ENCODE results near the gene PLEKHA4.
"Not testable (repeated sequence)": the region's sequence is repeated elsewhere in the genome, so short reads cannot be mapped to it uniquely, and the experiment has no call there.

PLEKHA4 gene

GRCh38 chr19:48874303-48875135 is 6.1 kb upstream of the PLEKHA4 start:
- no peak overlapping the region for H2AFZ ChIP-seq (ENCODE audit: low read length, unreplicated experiment)
- H3K27ac ChIP-seq (ENCODE audit: low read depth, low read length) = peak overlapping the region; percentile 98
- H3K4me3 ChIP-seq (ENCODE audit: low read depth, low read length) = peak overlapping the region; percentile 87
- H3K4me1 ChIP-seq (ENCODE audit: control insufficient read depth, insufficient read depth, low read length, unreplicated experiment) = peaks cover 6% of the 10 kb centered on the region
- peaks cover 35% of the 10 kb centered on the region for H3K79me2 ChIP-seq (ENCODE audit: control insufficient read depth, insufficient read depth, low read length, unreplicated experiment)
- peaks cover 28% of the 10 kb centered on the region for H3K36me3 ChIP-seq (ENCODE audit: insufficient read depth, low read length)
- no peaks in the 10 kb centered on the region for H3K27me3 ChIP-seq (ENCODE audit: insufficient read depth, low read length)

- peak overlapping the region; percentile 87 for H3K4me3 ChIP-seq (ENCODE audit: low read depth, low read length)
- H3K27me3 ChIP-seq (ENCODE audit: insufficient read depth, low read length) = no peaks in the 10 kb centered on the region
- no peak overlapping the region for H2AFZ ChIP-seq (ENCODE audit: low read length, unreplicated experiment)
- H3K27ac ChIP-seq (ENCODE audit: low read depth, low read length) = peak overlapping the region; percentile 98
- H3K79me2 ChIP-seq (ENCODE audit: control insufficient read depth, insufficient read depth, low read length, unreplicated experiment) = peaks cover 35% of the 10 kb centered on the region
- H3K4me1 ChIP-seq (ENCODE audit: control insufficient read depth, insufficient read depth, low read length, unreplicated experiment) = peaks cover 11% of the 10 kb centered on the region
- peaks cover 27% of the 10 kb centered on the region for H3K36me3 ChIP-seq (ENCODE audit: insufficient read depth, low read length)
These were observed 5.3 kb upstream of the PLEKHA4 start for GRCh38 chr19:48873476-48874302.

GRCh38 chr19:48872884-48873475 is 4.6 kb upstream of the PLEKHA4 start:
- peak overlapping the region; percentile 87 for H3K4me3 ChIP-seq (ENCODE audit: low read depth, low read length)
- peaks cover 35% of the 10 kb centered on the region for H3K79me2 ChIP-seq (ENCODE audit: control insufficient read depth, insufficient read depth, low read length, unreplicated experiment)
- H3K27ac ChIP-seq (ENCODE audit: low read depth, low read length) = peak overlapping the region; percentile 98
- no peaks in the 10 kb centered on the region for H3K27me3 ChIP-seq (ENCODE audit: insufficient read depth, low read length)
- H3K36me3 ChIP-seq (ENCODE audit: insufficient read depth, low read length) = peaks cover 24% of the 10 kb centered on the region
- peaks cover 14% of the 10 kb centered on the region for H3K4me1 ChIP-seq (ENCODE audit: control insufficient read depth, insufficient read depth, low read length, unreplicated experiment)
- no peak overlapping the region for H2AFZ ChIP-seq (ENCODE audit: low read length, unreplicated experiment)

- Histone ChIP-seq H3K4me3 (ENCODE audit: low read depth, low read length) (peak within 1 kb of the TSS; percentile 87), H3K36me3 (ENCODE audit: insufficient read depth, low read length) (peaks cover 24% of the 10 kb centered on the region), H3K27me3 (ENCODE audit: insufficient read depth, low read length) (no peaks in the 10 kb centered on the region), H2AFZ (ENCODE audit: low read length, unreplicated experiment) (no peak within 1 kb of the TSS), H3K79me2 (ENCODE audit: control insufficient read depth, insufficient read depth, low read length, unreplicated experiment) (peaks cover 35% of the 10 kb centered on the region), H3K4me1 (ENCODE audit: control insufficient read depth, insufficient read depth, low read length, unreplicated experiment) (peaks cover 14% of the 10 kb centered on the region), H3K27ac (ENCODE audit: low read depth, low read length) (peak within 1 kb of the TSS; percentile 98)
These were observed 3.9 kb upstream of the PLEKHA4 start, which contains the start of gene PPP1R15A for GRCh38 chr19:48872182-48872883. Gene PPP1R15A (plus strand): TSS chr19:48872421. CDS start chr19:48873234, 813 bp downstream.

- not testable (repeated sequence) for H3K27me3 ChIP-seq (ENCODE audit: insufficient read depth, low read length); H3K27ac ChIP-seq (ENCODE audit: low read depth, low read length); H2AFZ ChIP-seq (ENCODE audit: low read length, unreplicated experiment); H3K4me3 ChIP-seq (ENCODE audit: low read depth, low read length)
- H3K36me3 ChIP-seq (ENCODE audit: insufficient read depth, low read length) = peaks cover 24% of the 10 kb centered on the region
- H3K79me2 ChIP-seq (ENCODE audit: control insufficient read depth, insufficient read depth, low read length, unreplicated experiment) = peaks cover 42% of the 10 kb centered on the region
- peaks cover 14% of the 10 kb centered on the region for H3K4me1 ChIP-seq (ENCODE audit: control insufficient read depth, insufficient read depth, low read length, unreplicated experiment)
These were observed 3.2 kb upstream of the PLEKHA4 start for GRCh38 chr19:48871471-48872181.

- peaks cover 12% of the 10 kb centered on the region for H3K4me1 ChIP-seq (ENCODE audit: control insufficient read depth, insufficient read depth, low read length, unreplicated experiment)
These were observed 1.6 kb upstream of the PLEKHA4 start for GRCh38 chr19:48870048-48870447.

GRCh38 chr19:48867746-48868113 is 687 bp downstream of the PLEKHA4 start:
- Histone ChIP-seq H3K27me3 (ENCODE audit: insufficient read depth, low read length) (no peaks in the 10 kb centered on the region), H3K79me2 (ENCODE audit: control insufficient read depth, insufficient read depth, low read length, unreplicated experiment) (peaks cover 26% of the 10 kb centered on the region), H3K4me1 (ENCODE audit: control insufficient read depth, insufficient read depth, low read length, unreplicated experiment) (peaks cover 12% of the 10 kb centered on the region), H2AFZ (ENCODE audit: low read length, unreplicated experiment) (peak overlapping the region; percentile 68), H3K4me3 (ENCODE audit: low read depth, low read length) (peak overlapping the region; percentile 97), H3K36me3 (ENCODE audit: insufficient read depth, low read length) (peaks cover 10% of the 10 kb centered on the region; the same call in 1 of the 2 replicates), H3K27ac (ENCODE audit: low read depth, low read length) (peak overlapping the region; percentile 89)

More at GRCh38 chr19:48870048-48870447, 1.6 kb upstream of the PLEKHA4 start:
- Histone ChIP-seq H3K79me2 (ENCODE audit: control insufficient read depth, insufficient read depth, low read length, unreplicated experiment) (peaks cover 43% of the 10 kb centered on the region), H3K4me3 (ENCODE audit: low read depth, low read length) (no peak overlapping the region), H2AFZ (ENCODE audit: low read length, unreplicated experiment) (no peak overlapping the region), H3K36me3 (ENCODE audit: insufficient read depth, low read length) (peaks cover 15% of the 10 kb centered on the region), H3K27me3 (ENCODE audit: insufficient read depth, low read length) (no peaks in the 10 kb centered on the region), H3K27ac (ENCODE audit: low read depth, low read length) (no peak overlapping the region)

GRCh38 chr19:48867123-48867745 is 1.2 kb downstream of the PLEKHA4 start:
- Histone ChIP-seq H3K27ac (ENCODE audit: low read depth, low read length) (peak overlapping the region; percentile 89), H3K4me3 (ENCODE audit: low read depth, low read length) (peak overlapping the region; percentile 97), H3K4me1 (ENCODE audit: control insufficient read depth, insufficient read depth, low read length, unreplicated experiment) (peaks cover 12% of the 10 kb centered on the region), H2AFZ (ENCODE audit: low read length, unreplicated experiment) (no peak overlapping the region), H3K79me2 (ENCODE audit: control insufficient read depth, insufficient read depth, low read length, unreplicated experiment) (peaks cover 22% of the 10 kb centered on the region), H3K27me3 (ENCODE audit: insufficient read depth, low read length) (no peaks in the 10 kb centered on the region), H3K36me3 (ENCODE audit: insufficient read depth, low read length) (peaks cover 10% of the 10 kb centered on the region; the same call in 1 of the 2 replicates)

GRCh38 chr19:48866692-48867091 is 1.7 kb downstream of the PLEKHA4 start:
- H3K4me3 ChIP-seq (ENCODE audit: low read depth, low read length) = peak overlapping the region; percentile 97
- H3K4me1 ChIP-seq (ENCODE audit: control insufficient read depth, insufficient read depth, low read length, unreplicated experiment) = peaks cover 12% of the 10 kb centered on the region
- peak overlapping the region; percentile 55 for H3K27ac ChIP-seq (ENCODE audit: low read depth, low read length)
- no peaks in the 10 kb centered on the region for H3K27me3 ChIP-seq (ENCODE audit: insufficient read depth, low read length)
- H3K79me2 ChIP-seq (ENCODE audit: control insufficient read depth, insufficient read depth, low read length, unreplicated experiment) = peaks cover 22% of the 10 kb centered on the region
- peaks cover 10% of the 10 kb centered on the region; the same call in 1 of the 2 replicates for H3K36me3 ChIP-seq (ENCODE audit: insufficient read depth, low read length)
- H2AFZ ChIP-seq (ENCODE audit: low read length, unreplicated experiment) = no peak overlapping the region

Measured in ACC112 (cell line).